ENCODE measurements around the gene MTSS2. TPM values are rescaled to one million over a fixed set of nuclear protein-coding genes. Genes with fewer than 3 reads are reported as not detected.

MTSS2 gene
- total and polyA plus RNA-seq, 2 experiments from 2014 or later: 1.6 to 19.6 TPM

DNA sequence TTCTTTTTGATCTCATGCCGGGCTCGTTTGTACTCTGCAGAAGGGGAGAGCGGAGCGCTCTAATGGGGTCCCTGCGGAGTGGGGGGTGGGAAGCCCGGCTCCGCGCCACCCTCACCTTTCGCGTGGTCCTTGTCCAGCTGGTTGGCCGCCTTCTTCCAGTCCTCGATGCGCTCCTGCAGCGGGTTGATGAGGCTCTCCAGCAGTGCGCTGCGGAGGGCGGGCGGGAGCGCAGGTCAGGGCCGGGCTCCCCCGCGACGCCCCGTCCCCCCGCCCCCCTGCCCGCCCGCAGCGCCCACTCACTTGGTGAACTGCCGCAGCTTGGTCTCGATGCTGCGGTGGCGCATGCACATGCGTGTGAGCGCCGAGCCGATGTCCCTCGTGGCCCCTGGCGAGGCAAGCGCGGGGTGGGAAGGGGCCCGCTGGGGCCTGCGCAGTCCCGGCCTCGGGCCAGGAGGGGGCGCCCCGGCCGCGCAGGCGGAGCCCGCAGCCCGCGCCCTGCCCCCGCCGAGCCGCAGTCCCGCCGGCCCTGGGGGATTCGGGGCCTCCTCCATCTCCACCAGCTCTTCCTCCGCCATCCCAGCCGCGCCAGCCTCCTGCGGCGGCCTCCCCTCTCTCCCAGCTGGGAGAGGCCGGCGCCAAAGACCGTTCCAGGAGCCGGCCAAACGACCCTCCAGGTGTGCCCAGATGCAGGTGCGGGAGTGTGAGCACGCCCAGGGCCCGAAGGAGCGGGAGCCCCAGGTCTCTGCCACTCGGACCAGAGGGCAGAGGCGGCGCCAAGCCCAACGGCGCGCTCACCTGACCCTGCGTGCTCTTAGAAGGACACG, 6.0 kb downstream of the MTSS2 start:
- Histone ChIP-seq H3K4me3 (peak overlapping the region; percentile 45; the same call in 1 of the 2 replicates), H3K36me3 (ENCODE audit: insufficient read depth) (no peaks in the 10 kb centered on the region), H3K27ac (ENCODE audit: low read depth) (no peak overlapping the region), H3K4me2 (peak overlapping the region; percentile 75), H3F3A (replicated peaks; ENCODE audit: low read depth) (0 out of 2 replicates have a peak, but pooled peaks cover 5% of the 10 kb centered on the region), H4K20me1 (replicated peaks; ENCODE audit: insufficient read depth) (peaks cover 3% of the 10 kb centered on the region), H3K27me3 (ENCODE audit: insufficient read depth) (peaks cover 4% of the 10 kb centered on the region), H2AFZ (no peak overlapping the region), H3K79me2 (replicated peaks; ENCODE audit: insufficient read depth) (no peaks in the 10 kb centered on the region), H3K4me1 (ENCODE audit: insufficient read depth) (peaks cover 7% of the 10 kb centered on the region), H3K9me2 (ENCODE audit: insufficient read depth) (no peaks in the 10 kb centered on the region)
- peak; percentile 82 for DNase-seq (ENCODE audit: low spot score)
- Mint-ChIP-seq H3K4me3 (no peak overlapping the region; the same call in 2 of the 3 replicates), H3K4me1 (peaks cover 17% of the 10 kb centered on the region), H3K9me3 (no peaks in the 10 kb centered on the region), H3K36me3 (ENCODE audit: low read depth) (peaks cover 9% of the 10 kb centered on the region; the same call in 2 of the 3 replicates), H3K27ac (no peak overlapping the region), H3K27me3 (ENCODE audit: insufficient read depth, low read depth, poor library complexity) (peaks cover 8% of the 10 kb centered on the region)
- TF ChIP-seq, protein P1, sequence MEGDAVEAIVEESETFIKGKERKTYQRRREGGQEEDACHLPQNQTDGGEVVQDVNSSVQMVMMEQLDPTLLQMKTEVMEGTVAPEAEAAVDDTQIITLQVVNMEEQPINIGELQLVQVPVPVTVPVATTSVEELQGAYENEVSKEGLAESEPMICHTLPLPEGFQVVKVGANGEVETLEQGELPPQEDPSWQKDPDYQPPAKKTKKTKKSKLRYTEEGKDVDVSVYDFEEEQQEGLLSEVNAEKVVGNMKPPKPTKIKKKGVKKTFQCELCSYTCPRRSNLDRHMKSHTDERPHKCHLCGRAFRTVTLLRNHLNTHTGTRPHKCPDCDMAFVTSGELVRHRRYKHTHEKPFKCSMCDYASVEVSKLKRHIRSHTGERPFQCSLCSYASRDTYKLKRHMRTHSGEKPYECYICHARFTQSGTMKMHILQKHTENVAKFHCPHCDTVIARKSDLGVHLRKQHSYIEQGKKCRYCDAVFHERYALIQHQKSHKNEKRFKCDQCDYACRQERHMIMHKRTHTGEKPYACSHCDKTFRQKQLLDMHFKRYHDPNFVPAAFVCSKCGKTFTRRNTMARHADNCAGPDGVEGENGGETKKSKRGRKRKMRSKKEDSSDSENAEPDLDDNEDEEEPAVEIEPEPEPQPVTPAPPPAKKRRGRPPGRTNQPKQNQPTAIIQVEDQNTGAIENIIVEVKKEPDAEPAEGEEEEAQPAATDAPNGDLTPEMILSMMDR (conservative IDR thresholded peaks at IDR 0.05; ENCODE audit: low read depth in 2 of 2): peak; percentile 10 to 63; a peak in 2 of 4 replicates
- no peak for TF ChIP-seq ZNF114 (CRISPR knock-in tag; IDR thresholded peaks at IDR 0.05)
- ATAC-seq: peak; percentile 81

DNA sequence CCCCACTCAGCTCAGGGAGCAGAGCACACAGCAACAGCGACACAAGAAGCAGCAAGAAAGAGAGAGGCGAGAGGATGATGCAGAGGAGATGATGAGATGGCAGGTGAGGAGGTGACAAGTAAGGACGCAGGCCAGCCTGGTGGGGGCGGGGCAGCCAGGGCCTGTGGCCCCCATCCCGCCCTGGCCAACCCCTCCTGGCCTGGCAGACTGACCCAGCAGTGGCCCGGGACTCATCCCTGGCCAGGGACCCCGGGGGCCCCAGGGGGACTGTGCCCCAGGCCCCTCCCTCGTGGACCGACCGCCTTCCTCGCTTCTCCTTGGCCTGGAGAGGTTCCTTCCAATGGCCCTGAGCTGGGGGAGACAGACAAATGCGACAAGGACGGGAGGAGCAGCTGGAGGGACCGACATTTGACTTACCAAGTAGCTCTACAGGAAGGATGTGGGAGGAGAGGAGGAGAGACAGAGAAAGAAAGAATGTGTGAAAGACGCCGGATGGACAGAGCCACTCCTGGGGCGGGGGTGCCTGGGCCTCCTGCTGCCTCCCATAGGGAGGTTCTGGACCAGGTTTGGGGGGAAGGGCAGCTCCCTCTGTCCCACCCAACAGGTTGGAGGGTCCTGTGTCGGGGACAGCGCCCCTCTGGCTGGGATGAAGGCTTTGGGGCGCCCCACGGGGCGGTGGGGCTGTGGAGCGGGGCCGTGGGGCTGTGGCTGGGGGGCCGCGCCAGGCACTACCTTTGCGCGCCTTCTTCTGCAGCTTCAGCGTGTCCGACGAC, 6.8 kb downstream of the MTSS2 start:
- Histone ChIP-seq H3K27me3 (ENCODE audit: insufficient read depth) (no peaks in the 10 kb centered on the region), H3K9me2 (ENCODE audit: insufficient read depth) (no peaks in the 10 kb centered on the region), H3K79me2 (replicated peaks; ENCODE audit: insufficient read depth) (no peaks in the 10 kb centered on the region), H3K36me3 (ENCODE audit: insufficient read depth) (no peaks in the 10 kb centered on the region), H3K4me1 (ENCODE audit: insufficient read depth) (peaks cover 7% of the 10 kb centered on the region), H3K27ac (ENCODE audit: low read depth) (no peak overlapping the region), H2AFZ (no peak overlapping the region), H4K20me1 (replicated peaks; ENCODE audit: insufficient read depth) (no peaks in the 10 kb centered on the region; the same call in 1 of the 2 replicates), H3F3A (replicated peaks; ENCODE audit: low read depth) (0 out of 2 replicates have a peak, but pooled peaks cover 5% of the 10 kb centered on the region), H3K4me3 (peak overlapping the region; percentile 41; the same call in 1 of the 2 replicates), H3K4me2 (peak overlapping the region; percentile 75)
- ATAC-seq (no peak; the same call in 2 of the 3 replicates), DNase-seq (ENCODE audit: low spot score) (peak; percentile 59)
- Mint-ChIP-seq H3K4me3 (no peak overlapping the region; the same call in 2 of the 3 replicates), H3K4me1 (peaks cover 17% of the 10 kb centered on the region), H3K27ac (no peak overlapping the region), H3K9me3 (no peaks in the 10 kb centered on the region), H3K27me3 (ENCODE audit: insufficient read depth, low read depth, poor library complexity) (peaks cover 6% of the 10 kb centered on the region), H3K36me3 (ENCODE audit: low read depth) (peaks cover 9% of the 10 kb centered on the region; the same call in 2 of the 3 replicates)
- TF ChIP-seq CREB1 (CRISPR knock-in tag; IDR thresholded peaks at IDR 0.05; ENCODE audit: low read depth) (no peak), EZH2phosphoT487 (IDR thresholded peaks at IDR 0.05; ENCODE audit: unreplicated experiment) (no peak), ZNF331 (CRISPR knock-in tag; IDR thresholded peaks at IDR 0.05; ENCODE audit: low read depth) (no peak)

Measured in GM23338 (cell line).